HG03460 (cell line): ENCODE measurements around the gene AGXT2.
A peak's percentile ranks its signal among the peaks of the same experiment; 100 is the strongest.

ENCODE experiments used
- ATAC-seq: cut with Tn5 transposase; IDR thresholded peaks from one replicate; pipeline ENCODE4 v1.9.1; 2021; ENCODE audit not compliant: unreplicated experiment

Gene AGXT2, protein sequence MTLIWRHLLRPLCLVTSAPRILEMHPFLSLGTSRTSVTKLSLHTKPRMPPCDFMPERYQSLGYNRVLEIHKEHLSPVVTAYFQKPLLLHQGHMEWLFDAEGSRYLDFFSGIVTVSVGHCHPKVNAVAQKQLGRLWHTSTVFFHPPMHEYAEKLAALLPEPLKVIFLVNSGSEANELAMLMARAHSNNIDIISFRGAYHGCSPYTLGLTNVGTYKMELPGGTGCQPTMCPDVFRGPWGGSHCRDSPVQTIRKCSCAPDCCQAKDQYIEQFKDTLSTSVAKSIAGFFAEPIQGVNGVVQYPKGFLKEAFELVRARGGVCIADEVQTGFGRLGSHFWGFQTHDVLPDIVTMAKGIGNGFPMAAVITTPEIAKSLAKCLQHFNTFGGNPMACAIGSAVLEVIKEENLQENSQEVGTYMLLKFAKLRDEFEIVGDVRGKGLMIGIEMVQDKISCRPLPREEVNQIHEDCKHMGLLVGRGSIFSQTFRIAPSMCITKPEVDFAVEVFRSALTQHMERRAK

DNA sequence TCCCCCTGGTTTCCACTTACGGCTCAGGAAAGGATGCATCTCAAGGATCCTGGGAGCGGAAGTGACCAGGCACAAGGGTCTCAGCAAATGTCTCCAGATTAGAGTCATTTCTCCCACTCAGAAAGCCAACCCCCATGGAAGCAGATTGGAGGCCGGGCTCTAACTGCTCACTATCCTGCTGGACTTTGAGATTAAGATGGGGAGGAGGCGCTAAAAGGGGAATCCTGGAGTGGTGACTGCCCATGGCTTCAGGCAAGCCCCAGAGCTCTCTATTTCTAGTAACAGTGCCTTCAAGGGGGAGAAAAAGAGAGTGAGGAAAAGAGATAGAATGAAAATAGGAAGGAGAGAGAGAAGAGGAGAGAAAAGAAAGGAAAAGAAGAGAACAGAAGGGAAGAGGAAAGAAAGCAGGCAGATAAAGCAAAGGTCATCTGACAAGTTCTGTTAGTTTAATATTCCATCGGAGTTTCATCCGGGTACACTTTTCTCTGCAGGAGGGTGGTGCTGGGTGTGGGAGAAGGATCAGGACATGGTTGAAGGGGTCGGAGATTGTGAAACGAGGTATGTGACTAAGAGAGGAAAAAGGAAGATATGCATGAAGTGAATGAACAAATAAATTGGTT lies at the start of gene AGXT2:
Gene AGXT2 (minus strand): TSS at position 165 of the 620 bp plus-strand sequence. CDS start 57 bp downstream, at position 108.
- no peak for ATAC-seq

DNA sequence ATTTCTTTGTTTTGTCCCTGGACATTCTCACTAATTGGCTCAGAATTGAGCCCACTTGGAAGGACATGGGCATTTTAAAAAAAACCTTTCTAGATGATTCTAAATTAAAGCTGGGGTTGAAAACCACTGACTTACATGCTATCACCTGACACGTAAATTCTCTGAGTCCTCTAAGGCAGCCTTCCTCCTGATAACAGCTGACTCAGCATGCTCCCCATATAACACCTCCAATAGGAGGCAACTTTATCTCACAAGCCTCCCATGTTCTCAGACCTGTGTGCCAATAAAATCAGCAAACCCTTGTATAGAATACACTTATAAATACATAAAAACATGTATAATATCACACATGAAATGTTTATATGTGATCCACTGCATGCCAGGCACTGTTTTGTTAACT lies 49.2 kb upstream of the AGXT2 start:
- no peak for ATAC-seq

DNA sequence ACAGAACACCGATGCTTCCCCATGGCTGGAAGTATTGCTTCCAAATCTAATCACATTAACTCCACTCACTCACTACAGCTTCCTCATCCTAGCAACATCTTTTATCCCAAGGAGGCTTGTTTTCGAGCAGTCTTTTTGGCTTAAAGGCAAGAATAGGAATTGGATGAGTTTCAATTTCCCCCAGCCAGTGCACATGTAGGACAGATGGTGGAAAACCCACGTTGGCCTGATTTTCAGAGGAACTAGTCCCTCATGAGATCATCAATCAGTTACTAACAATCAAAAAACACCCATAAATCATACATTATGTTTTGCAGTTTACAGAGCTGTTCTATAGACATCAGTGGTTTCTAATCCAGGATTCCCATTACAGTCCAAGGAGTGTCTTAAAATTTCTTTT lies 48.5 kb upstream of the AGXT2 start:
- no peak for ATAC-seq

- ATAC-seq, result no peak
Measured at GRCh38 chr5:35095366-35095765, 47.6 kb upstream of the AGXT2 start.

- no peak for ATAC-seq
Measured at GRCh38 chr5:35094948-35095347, 47.2 kb upstream of the AGXT2 start.

GRCh38 chr5:35092703-35093102 lies 45.0 kb upstream of the AGXT2 start:
- ATAC-seq, result no peak

- ATAC-seq, result no peak
Measured at GRCh38 chr5:35091704-35092103, 44.0 kb upstream of the AGXT2 start.

- ATAC-seq, result no peak
Measured at GRCh38 chr5:35089334-35090314, 41.9 kb upstream of the AGXT2 start.

- no peak for ATAC-seq
Measured at GRCh38 chr5:35087991-35088390, 40.2 kb upstream of the AGXT2 start.

GRCh38 chr5:35083150-35083549 lies 35.4 kb upstream of the AGXT2 start:
- no peak for ATAC-seq

GRCh38 chr5:35082530-35082929 lies 34.8 kb upstream of the AGXT2 start:
- ATAC-seq, result no peak

GRCh38 chr5:35081134-35081533 lies 33.4 kb upstream of the AGXT2 start:
- ATAC-seq, result no peak

- no peak for ATAC-seq
Measured at GRCh38 chr5:35073160-35073559, 25.4 kb upstream of the AGXT2 start.

DNA sequence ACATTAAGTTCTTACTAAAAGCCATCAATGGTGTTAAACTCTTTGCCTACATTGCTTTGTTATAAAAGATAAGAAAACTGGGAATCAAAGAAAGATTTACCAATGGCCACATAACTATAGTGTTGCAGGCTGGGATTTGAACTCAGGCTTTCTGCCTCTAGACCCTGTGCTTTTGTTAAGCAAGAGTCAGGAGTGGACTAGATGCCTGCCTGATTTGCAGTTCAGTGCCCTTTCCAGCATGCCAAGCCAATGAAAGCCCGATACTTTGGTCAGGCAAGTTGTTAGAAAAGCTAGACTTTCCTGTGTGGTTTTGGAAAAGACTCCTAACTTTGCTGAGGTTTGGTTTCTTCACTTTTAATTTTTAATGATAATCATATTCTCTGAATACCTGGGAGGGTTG lies 21.4 kb upstream of the AGXT2 start:
- no peak for ATAC-seq

DNA sequence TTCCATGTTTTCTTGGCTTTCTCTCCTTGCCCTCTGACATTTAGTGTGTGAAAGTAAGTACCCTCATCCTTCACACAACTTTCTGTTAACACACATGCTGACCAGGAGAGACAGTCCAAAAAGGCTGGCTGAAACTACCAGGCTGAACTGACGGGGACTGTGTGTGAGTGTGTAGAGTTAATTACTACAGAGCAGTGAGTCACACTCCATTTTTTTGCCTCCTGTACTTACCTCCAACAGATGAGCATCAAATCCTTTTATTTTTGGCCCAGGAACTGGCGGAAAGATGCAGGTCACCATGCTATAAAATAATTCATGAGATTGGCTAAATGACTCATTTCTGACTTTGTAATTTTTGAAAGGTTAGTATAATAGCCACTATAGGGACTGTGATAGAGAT lies 20.2 kb upstream of the AGXT2 start:
- ATAC-seq, result no peak

- peak; percentile 85 for ATAC-seq
Measured at GRCh38 chr5:35066260-35066795, 18.6 kb upstream of the AGXT2 start.

- no peak for ATAC-seq
Measured at GRCh38 chr5:35063414-35063813, 15.7 kb upstream of the AGXT2 start.

- ATAC-seq, result no peak
Measured at GRCh38 chr5:35061211-35061770, 13.5 kb upstream of the AGXT2 start.

DNA sequence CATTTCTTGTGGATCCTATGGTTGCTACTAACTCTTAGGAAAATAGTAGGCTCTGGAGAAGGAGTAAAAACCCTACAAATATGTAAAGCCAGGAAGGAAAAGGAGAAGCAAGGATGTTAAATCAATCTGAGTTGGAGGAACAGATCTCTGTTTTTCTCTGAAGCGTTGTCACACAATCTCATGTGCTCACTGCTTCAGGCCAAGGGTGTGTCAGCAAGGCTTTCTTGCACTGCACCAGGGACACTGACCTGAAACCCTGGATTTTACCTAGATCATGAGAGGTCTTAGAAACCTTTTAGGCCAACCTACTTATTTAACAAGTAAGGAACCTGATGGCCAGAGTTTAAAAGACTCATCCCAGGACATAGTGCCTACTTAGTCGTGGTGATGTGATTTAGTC lies 12.5 kb upstream of the AGXT2 start:
- no peak for ATAC-seq

- ATAC-seq, result no peak
Measured at GRCh38 chr5:35059251-35059650, 11.5 kb upstream of the AGXT2 start.

GRCh38 chr5:35058374-35058788 lies 10.6 kb upstream of the AGXT2 start:
- peak; percentile 89 for ATAC-seq
